GM21619 (cell line): Measurements from ENCODE around the gene RNPEPL1.

Source experiments
- ATAC-seq: cut with Tn5 transposase; IDR thresholded peaks from one replicate; pipeline ENCODE4 v1.9.1; 2021; ENCODE audit not compliant: unreplicated experiment

RNPEPL1 gene

DNA sequence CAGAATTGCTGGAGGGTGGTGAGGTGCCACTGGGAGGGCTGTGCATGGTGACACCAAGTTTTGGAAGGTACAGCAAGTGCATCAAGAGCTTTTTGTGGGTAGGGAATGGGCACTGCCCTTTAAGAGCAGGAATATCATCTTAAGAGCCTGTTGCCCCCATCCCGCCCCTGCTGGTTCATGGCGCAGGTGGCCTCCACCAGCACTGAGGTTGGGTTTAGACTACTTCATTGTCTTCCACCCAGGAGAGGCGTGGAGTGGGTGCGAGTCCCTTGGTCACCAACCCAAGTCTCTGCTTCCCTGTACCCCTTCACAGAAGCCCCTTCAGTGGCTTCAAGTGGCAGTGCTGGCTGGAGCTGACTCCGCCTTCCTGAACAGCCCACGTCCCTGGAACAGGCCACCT is 7.8 kb downstream of the RNPEPL1 start:
- no peak for ATAC-seq

DNA sequence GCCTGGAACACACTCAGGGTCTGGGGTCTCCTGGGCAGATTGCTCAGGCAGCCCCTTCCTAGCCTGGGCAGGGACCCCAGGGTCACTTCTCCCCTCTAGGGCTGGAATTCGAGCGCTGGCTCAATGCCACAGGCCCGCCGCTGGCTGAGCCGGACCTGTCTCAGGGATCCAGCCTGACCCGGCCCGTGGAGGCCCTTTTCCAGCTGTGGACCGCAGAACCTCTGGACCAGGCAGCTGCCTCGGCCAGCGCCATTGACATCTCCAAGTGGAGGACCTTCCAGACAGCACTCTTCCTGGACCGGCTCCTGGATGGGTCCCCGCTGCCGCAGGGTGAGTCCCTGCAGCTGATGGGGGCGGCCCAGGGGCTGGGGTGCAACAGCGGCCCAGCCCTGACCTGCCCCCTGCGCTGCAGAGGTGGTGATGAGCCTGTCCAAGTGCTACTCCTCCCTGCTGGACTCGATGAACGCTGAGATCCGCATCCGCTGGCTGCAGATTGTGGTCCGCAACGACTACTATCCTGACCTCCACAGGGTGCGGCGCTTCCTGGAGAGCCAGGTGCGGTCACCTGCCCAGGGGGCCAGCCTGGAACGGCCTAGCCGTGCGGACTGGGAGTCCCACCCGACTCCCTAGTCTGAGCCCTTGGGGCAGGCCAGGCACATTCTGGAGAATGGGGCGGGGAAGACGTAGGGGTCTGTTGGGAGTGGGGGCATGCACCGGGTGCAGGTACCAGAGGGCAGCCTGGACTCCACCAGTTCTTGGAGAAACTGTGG is 8.3 kb downstream of the RNPEPL1 start:
- no peak for ATAC-seq

DNA sequence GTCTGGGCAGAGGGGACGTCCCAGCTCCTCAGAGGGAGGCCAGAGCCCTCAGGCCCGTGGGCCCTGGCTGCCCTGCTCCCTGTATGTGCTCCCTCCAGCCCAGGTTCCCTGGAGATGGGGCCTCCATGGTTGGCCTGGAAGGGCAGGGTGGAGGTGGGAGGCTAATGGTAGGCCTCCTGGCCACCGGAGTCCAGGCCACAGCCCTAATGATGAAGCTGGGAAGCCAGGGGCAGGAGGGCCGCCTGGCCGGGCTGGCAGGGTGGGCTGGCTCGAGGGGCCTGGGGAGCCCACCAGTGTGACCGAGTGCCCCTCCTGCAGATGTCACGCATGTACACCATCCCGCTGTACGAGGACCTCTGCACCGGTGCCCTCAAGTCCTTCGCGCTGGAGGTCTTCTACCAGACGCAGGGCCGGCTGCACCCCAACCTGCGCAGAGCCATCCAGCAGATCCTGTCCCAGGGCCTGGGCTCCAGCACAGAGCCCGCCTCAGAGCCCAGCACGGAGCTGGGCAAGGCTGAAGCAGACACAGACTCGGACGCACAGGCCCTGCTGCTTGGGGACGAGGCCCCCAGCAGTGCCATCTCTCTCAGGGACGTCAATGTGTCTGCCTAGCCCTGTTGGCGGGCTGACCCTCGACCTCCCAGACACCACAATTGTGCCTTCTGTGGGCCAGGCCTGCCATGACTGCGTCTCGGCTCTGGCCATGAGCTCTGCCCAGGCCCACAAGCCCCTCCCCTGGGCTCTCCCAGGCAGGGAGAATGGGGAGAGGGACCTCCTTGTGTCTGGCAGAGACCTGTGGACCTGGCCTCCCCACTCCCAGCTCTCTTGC is 9.2 kb downstream of the RNPEPL1 start:
- ATAC-seq, result no peak

DNA sequence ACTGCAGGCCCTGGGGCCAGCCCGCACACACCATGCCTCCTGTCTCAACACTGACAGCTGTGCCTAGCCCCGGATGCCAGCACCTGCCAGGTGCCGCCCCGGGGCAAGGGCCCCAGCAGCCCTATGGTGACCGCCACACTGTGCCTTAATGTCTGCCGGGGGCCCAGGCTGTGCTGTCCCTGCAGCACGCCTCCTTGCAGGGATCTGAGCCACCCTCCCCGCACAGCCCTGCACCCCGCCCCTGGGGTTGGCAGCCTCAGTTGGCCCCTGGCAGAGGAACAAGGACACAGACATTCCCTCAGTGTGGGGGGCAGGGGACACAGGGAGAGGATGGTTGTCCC is 9.8 kb downstream of the RNPEPL1 start:
- ATAC-seq, result no peak

DNA sequence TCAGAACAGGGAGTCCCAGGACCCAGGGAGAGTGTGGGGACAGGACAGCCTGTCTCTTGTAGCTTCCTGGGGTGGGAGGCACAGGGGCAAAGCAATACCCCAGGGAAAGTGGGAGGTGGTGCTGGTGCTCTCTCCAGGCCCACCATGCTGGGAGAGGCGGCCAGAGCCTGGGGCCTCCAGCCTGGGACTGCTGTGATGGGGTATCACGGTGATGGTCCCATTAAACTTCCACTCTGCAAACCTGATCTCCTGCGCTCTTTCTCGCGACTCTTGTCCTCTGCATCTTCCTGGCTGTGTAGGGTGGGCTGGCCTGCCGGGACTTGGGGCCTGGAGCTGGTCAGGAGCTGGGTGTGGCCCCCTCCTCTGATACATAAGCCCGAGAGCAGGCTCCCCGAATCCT is 10.2 kb downstream of the RNPEPL1 start:
- no peak for ATAC-seq

DNA sequence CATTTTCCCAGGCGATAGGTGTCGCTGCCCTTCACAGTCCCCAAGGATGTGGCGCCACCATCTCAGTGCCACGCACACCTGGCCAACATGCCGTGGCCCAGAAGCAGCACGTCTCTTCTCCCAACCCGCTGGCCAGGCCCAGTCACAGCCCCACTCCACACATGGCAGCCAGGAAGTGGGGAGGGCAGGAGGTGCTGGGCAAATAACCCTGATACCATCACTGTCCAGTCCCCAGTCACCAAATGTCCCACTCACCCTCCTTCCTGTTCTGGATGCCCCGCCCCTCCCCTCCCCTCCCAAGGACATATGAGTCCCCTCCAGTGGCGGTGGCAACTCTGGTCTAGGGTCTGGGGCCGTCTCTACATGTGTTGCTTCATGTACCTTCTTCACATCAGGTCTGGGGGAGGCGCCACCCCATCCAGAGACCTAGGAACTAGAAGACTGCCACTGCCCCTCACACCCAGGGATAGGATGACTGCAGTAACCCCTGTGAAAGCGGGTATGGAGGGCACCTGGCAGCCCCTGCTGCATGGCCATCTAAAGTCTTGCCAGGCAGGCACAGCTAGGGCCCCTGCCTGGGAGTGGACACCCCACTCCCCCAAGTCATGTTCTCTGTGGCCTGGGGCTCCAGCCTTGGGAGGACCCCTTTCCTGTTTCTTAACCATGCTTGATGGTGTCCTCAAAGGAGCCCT is 10.9 kb downstream of the RNPEPL1 start:
- no peak for ATAC-seq

DNA sequence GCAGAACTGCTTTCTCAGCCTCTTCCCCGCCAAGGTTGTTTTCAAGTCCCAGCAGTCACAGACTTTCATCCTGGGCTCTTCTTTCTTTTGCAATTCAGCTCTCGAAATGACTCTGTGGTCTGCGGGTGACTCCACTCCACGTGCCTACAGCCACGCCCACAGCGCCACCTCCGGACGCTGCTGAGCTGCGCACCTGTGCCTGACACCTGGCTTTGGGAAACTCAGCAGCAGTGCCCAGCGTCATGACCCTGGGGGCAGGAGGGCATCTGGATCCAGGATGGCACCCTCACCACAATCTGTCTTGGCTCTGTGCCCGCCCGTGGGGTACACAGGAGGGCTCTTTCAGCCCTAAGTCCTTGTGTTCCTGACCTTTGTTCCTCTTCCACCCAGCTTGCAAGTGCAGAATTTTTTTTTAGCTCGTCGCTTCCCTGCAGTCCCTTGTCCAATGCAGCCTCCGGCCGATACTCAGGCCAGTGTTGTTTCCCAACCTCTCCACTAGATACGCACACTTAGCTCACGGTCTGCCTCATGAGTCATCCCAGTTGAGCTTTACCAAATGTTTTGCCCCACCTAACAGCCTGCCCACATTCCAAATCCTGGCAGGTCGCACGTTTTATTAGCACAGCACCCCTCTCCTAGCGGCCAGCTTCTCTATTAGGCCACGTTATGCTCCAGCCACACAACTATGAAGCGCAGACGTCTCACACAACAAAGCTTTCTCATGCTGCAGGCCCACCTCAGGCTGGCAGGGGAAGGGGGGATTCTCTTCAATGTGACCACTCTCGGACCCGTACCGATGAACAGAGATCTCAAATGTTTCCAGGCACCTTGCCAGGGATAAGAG is 11.7 kb downstream of the RNPEPL1 start:
- ATAC-seq, result no peak

DNA sequence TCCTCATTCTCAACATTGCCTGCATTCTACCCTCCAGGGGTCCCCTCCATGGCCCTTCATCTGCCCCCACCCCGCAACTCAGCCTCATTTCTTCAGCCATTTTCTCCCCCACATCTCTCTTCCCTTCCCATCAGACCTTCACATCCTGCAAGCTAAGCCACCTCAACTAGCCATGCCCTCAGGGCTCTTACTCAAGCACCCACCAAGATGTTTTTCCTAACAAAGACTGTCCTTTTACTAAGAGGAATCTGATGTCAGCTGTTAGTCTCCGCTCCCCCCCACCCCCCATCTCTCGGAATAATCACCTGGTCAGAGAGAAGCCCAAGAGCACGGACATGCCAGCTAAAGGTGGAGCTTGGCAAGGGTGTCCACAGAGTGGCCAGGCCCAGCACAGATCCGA is 13.5 kb downstream of the RNPEPL1 start:
- ATAC-seq, result no peak

DNA sequence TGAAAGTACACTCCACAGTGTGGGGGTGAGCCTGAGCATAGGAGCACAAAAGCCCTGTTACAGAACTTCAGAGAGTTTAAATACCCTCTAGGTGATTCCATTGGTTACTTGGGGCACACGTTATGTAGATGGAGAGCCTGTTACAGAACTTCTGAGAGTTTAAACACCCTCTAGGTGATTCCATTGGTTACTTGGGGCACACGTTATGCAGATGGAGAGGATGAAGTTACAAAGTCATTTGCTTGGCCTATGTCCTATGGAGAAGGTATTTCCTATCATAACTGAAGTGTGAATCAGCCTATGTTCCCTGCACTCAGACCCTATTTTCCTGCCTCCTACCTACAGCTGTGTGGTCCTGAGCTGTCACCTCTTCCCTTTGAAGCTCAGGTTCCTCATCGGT is 14.5 kb downstream of the RNPEPL1 start:
- no peak for ATAC-seq

DNA sequence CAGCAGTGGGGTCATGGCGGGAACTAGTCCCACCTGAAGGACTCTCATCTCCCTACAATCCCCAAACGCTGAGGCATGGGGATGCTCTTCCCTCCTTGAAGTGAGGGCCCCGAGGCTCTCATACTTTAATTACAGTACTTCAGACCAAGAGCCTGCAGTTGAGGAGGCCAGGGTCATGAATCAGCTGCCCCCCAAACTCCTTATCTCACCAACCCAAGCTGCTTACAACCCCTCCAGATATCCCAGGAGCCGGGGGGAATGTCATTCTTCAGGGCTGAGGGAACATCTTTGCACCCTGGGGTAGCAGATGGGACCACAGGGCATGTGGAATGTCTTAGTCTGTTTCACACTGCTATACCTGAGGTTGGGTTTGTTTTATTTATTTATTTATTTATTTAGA is 15.5 kb downstream of the RNPEPL1 start:
- ATAC-seq, result no peak

DNA sequence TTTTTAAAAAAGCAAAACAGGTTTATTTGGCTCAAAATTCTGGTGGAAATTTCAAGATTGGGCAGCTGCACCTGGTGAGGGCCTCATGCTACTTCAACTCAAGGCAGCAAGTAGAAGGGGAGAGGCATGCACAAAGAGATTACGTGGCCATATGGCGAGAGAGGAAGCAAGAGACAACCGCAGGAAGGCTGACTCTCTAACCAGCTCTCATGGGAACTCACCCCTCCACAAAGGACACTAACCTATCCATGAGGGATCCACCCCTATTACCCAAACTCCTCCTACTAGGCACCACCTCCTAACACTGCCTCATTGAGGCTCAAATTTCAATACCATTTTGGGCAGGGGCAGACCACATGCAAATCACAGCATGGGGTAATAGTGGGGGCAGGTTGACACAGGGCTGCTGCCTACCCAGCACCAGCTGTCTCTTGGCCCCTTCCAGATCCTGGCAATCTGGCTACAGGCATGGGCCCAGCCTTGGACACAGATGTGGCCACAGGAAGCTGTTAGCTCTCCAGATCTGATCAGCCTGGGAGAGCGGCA is 16.3 kb downstream of the RNPEPL1 start:
- ATAC-seq, result peak; percentile 58

DNA sequence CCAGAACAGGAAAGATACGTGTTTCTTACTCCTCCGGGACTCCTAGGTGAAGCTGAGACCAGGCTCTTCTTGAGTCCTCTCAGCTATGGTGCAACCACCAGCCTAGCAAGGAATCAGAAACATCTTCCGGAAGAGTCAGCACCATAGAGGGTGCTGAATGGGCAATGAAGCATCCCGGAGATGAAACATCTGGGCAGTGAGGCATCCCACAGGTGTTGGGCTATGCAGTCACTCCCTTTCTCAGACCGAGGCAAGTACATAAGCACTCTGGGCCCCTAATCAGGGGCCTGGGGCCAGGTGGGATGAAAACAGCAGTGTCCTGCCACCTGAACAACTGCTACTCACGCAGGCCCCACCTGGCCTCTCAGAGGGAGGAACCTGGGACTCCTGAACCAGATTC is 16.8 kb downstream of the RNPEPL1 start:
- ATAC-seq, result peak; percentile 25

DNA sequence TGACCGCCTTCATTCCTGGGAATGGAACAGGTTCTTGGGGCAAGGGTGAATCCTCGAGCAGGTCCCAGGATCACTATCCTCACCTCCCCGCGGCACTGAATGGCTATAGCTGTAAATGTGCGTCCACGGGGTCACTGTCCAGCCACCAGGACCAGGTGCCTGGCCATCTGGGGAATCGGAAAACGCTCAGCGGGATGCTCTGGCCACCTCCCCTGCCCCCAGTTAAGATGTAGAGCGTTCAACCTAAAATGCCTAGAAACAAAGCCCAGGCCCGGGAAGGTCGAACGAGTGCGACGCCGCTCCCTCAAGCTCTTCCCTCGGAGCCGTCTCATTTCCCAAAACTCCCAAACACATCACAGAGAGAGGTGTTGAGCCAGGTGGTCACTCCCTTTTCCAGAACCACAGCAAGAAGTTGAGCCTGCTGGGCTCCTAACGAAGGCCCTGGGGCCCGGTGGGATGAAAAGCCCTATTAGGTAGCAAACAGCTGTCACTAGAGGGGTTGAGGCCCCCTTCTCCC is 17.5 kb downstream of the RNPEPL1 start:
- ATAC-seq, result no peak

DNA sequence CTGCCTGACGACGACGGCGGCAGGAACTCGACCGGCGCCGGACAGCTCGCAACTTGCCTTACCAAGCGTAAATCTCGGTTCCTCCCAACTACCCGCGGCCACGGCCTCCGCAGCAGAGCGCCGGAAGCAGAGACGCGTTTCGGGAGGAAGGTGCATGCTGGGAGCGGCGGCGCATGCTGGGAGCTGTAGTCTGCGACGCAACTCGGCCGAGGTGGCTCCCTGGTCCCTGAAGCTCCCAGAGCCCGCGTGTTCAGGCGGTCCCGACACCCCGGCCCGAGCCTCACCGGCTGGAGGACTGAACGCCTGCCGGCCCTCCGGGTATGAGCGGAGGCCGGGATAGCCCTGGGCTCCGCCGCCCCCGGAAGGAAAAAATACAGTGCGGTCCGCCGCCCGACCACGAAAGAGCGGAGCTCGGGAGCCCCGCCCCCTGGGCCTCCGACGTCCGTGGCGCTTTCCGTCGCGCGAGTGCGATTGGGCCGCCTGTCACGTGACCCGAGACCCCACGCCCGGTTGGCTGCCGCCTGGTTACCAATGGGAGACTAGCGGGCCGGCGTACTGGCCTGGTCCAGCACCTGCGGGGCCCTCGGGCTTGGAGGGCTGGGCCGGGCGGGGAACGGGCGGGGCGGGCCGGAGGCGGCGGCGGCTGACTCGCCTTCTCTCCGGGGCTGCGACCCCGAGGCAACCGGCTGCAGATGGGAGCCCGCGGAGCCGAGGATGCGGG is 18.1 kb downstream of the RNPEPL1 start, which contains the start of gene CAPN10:
Gene CAPN10, plus strand, starts transcription at position 537 of the 721 bp plus-strand sequence. Its CDS starts 178 bp downstream, at position 715.
- peak; percentile 60 for ATAC-seq

DNA sequence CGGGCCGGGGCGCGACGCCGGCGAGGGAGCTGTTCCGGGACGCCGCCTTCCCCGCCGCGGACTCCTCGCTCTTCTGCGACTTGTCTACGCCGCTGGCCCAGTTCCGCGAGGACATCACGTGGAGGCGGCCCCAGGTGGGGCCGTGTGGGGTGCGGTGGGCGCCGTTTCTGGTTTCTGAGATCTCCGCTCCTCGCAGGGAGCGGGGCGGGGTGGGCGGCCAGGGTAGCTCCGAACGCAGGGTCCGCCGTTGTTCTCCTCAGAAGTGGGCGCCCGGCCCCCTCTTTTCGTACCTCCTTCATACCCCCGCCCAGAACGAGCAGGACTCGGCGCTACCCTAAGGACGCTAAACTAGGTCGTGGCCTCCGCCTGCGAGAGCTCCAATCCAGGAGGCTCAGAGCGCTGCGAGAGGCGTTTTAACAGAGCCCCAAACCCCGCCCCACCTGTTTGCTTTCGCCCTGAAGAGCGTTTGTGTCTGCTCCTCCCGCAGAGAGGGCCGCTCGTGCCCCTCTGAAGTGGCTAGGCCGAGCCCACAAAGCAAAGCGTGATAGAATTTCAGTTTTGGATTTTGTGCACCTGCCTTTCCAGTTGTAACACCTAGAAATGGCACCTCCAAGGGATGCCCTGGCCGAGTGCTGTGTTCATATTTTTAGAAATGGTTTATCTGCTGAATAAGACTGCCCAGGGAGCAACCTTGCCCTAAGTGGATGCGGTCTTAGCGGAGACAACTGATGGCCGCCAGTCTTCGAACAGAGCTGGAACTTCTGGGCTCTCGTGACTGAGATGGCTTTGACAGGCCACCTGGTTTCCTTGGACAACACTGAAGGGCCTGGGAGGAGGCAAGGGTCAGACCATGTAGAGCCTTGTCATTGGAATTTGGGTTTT is 18.9 kb downstream of the RNPEPL1 start:
- no peak for ATAC-seq

DNA sequence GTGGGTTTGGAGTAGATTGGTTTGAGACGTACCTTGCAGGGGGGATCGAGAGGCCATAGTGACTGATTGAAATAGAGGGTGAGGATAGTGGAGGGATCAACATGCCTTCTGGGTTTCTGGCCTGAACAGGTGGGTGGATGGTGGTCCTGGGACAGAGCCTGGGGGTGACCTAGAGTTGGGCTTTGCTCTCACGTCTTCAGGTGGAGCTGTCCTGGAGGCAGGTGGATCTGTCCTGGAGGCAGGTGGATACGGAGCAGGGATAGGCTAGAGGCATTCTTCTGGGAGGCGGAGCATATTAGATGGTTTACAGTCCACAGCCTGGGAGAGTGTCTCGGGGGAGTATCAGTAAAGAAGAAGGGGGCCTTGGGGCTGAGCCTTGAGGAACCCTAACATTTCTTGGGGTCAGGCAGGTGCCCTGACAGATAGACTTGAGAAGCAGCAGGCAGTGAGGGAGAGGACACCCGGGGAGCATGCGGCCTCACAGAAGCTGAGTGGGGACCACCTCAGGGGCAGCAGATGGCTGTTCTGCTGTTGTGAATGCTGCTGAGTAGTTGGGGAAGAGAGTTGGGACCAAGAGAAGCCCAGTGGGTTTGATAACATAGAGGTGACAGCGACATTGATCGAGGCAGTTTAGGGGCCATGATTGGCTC is 19.8 kb downstream of the RNPEPL1 start:
- no peak for ATAC-seq

DNA sequence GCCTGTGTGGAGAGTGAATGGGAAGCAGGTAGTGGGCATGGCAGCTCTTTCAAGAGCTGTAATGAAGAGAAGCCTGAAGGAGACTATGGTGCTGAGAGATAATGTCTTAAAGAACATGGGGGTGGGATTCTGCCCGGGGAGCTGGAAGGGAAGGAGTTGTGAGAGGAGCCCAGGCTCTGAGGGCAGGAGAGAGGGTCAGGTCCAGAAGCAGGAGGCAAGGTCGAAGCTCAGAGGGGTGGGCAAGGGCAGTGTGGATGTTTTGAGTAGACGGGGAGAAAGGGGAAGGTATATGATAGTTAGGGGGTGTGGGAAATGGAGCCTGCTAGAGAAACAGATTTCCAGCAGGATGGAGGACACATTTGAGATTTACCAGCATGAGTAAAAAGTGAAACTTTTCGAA is 20.4 kb downstream of the RNPEPL1 start:
- no peak for ATAC-seq

DNA sequence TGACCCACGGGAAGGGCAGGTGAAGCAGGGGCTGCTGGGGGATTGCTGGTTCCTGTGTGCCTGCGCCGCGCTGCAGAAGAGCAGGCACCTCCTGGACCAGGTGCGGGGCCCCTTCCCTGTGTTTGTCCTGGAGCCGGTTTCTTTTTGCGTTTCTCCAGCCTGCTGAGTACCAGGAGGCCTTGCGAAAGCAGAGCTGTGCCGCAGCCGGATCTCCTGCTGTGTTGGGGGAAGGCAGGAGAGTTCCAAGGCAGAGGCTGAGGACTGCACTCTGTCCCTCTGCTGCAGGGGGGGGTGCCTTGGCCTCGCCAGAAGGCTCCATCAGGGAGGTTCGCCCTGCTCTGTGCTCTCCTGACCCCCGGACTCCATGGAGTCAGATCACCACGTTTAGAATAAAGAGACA is 21.1 kb downstream of the RNPEPL1 start:
- no peak for ATAC-seq
